Measurements from ENCODE around the gene KIF20B.

- TF ChIP-seq POLR2A (IDR thresholded peaks at IDR 0.05) = no peak
- no peak for TF ChIP-seq CTCF (IDR thresholded peaks at IDR 0.05)
Observed at GRCh38 chr10:89750441-89750840, 49.1 kb downstream of the KIF20B start.

Data from Peyer's patch (tissue), 4 donors.